WTC11 (cell line): ENCODE data around the gene PAQR8. TPM values are rescaled to one million over a fixed set of nuclear protein-coding genes. Genes with fewer than 3 reads are reported as not detected.

Experiments used
- ATAC-seq: fragments of 200-7000 bp; cut with Tn5 transposase; 2 replicates; pipeline ENCODE4 v1.10.0; 2021; ENCODE audit warnings: mild to moderate bottlenecking, moderate library complexity
- CTCF ChIA-PET: fragments of 300-600 bp; sonication (Branson Sonifier 250); formaldehyde crosslinking; loops from one replicate; lab custom pipeline; 2021; ENCODE audit warnings: antibody characterized with exemption; lab: Charles Lee
- POLR2A ChIA-PET: fragments of 350-600 bp; sonication (Branson Sonifier 250); formaldehyde crosslinking; loops from one replicate; lab custom pipeline; 2021; ENCODE audit warnings: antibody characterized with exemption; lab: Charles Lee
- DNase-seq: peaks from one replicate; pipeline ENCODE4 v3.0.0; 2021; ENCODE audit warnings: low spot score
- H3K27ac Mint-ChIP-seq: 2 replicates; pipeline ENCODE4 v1.8.0; 2021; ENCODE audit warnings: mixed read lengths
- H3K27me3 Mint-ChIP-seq: 2 replicates; pipeline ENCODE4 v1.8.0; 2021; ENCODE audit warnings: low read depth, mild to moderate bottlenecking, moderate library complexity, mixed read lengths
- H3K36me3 Mint-ChIP-seq: 2 replicates; pipeline ENCODE4 v1.8.0; 2021; ENCODE audit warnings: mixed read lengths
- H3K4me1 Mint-ChIP-seq: 2 replicates; pipeline ENCODE4 v1.8.0; 2022; ENCODE audit warnings: mixed read lengths
- H3K4me3 Mint-ChIP-seq: 2 replicates; pipeline ENCODE4 v1.8.0; 2021; ENCODE audit warnings: mild to moderate bottlenecking, moderate library complexity, mixed read lengths
- H3K9me3 Mint-ChIP-seq: 2 replicates; pipeline ENCODE4 v1.8.0; 2021; ENCODE audit warnings: mixed read lengths
- CREM ChIP-seq: sonication (generic); formaldehyde crosslinking; IDR thresholded peaks from 2 replicates; pipeline ENCODE4 v1.8.1; 2022; ENCODE audit warnings: mild to moderate bottlenecking, missing genetic modification reagents, moderate library complexity
- ETV6 ChIP-seq: sonication (generic); formaldehyde crosslinking; IDR thresholded peaks from 2 replicates; pipeline ENCODE4 v1.8.1; 2022; ENCODE audit warnings: mild to moderate bottlenecking, missing genetic modification reagents
- FOXK1 ChIP-seq: sonication (generic); formaldehyde crosslinking; IDR thresholded peaks from 2 replicates; pipeline ENCODE4 v1.8.0; 2022; ENCODE audit warnings: mild to moderate bottlenecking, moderate library complexity, missing genetic modification reagents
- MAX ChIP-seq: sonication (generic); formaldehyde crosslinking; IDR thresholded peaks from 2 replicates; pipeline ENCODE4 v1.8.0; 2022; ENCODE audit warnings: mild to moderate bottlenecking, missing genetic modification reagents
- NFE2L1 ChIP-seq: sonication (generic); formaldehyde crosslinking; IDR thresholded peaks from 2 replicates; pipeline ENCODE4 v1.8.1; 2023; ENCODE audit warnings: missing genetic modification reagents
- NFYB ChIP-seq: sonication (generic); formaldehyde crosslinking; conservative IDR thresholded peaks from 2 replicates; pipeline ENCODE4 v1.8.0; 2022; ENCODE audit warnings: low read depth, missing genetic modification reagents
- PRDM15 ChIP-seq: sonication (generic); formaldehyde crosslinking; IDR thresholded peaks from 2 replicates; pipeline ENCODE4 v1.8.0; 2022; ENCODE audit warnings: missing genetic modification reagents
- RELA ChIP-seq: sonication (generic); formaldehyde crosslinking; IDR thresholded peaks from 2 replicates; pipeline ENCODE4 v1.8.1; 2022; ENCODE audit warnings: missing genetic modification reagents, mild to moderate bottlenecking, borderline replicate concordance
- SMAD3 ChIP-seq: sonication (generic); formaldehyde crosslinking; IDR thresholded peaks from 2 replicates; pipeline ENCODE4 v1.8.0; 2022; ENCODE audit warnings: missing genetic modification reagents, mild to moderate bottlenecking, borderline replicate concordance
- SMAD4 ChIP-seq: sonication (generic); formaldehyde crosslinking; IDR thresholded peaks from 2 replicates; pipeline ENCODE4 v1.8.0; 2022; ENCODE audit warnings: mild to moderate bottlenecking, missing genetic modification reagents
- SOX15 ChIP-seq: fragments of 250-450 bp; sonication (Bioruptor Pico); IDR thresholded peaks from 2 replicates; pipeline ENCODE4 v1.9.0; 2021; ENCODE audit warnings: mild to moderate bottlenecking
- SP1 ChIP-seq: sonication (generic); formaldehyde crosslinking; conservative IDR thresholded peaks from 2 replicates; pipeline ENCODE4 v1.8.1; 2022; ENCODE audit warnings: missing genetic modification reagents
- total RNA-seq: library from RNA; stranded (reverse); gene quantifications from 3 replicates; pipeline ENCODE4 v1.2.3, GENCODE V29; 2021
- TF ChIP-seq, protein P1 (sequence below): sonication (generic); formaldehyde crosslinking; IDR thresholded peaks from 2 replicates; pipeline ENCODE4 v1.8.1; 2022; ENCODE audit warnings: missing genetic modification reagents, borderline replicate concordance
- TF ChIP-seq, protein P2 (sequence below): sonication (generic); formaldehyde crosslinking; IDR thresholded peaks from 2 replicates; pipeline ENCODE4 v1.8.1; 2022; ENCODE audit warnings: mild to moderate bottlenecking, moderate library complexity, missing genetic modification reagents
- TF ChIP-seq, protein P3 (sequence below): sonication (generic); formaldehyde crosslinking; IDR thresholded peaks from 2 replicates; pipeline ENCODE4 v1.8.0; 2022; ENCODE audit warnings: mild to moderate bottlenecking, missing genetic modification reagents

PAQR8 gene
- total RNA-seq, 1 experiment from 2014 or later, result 11.1 TPM

DNA sequence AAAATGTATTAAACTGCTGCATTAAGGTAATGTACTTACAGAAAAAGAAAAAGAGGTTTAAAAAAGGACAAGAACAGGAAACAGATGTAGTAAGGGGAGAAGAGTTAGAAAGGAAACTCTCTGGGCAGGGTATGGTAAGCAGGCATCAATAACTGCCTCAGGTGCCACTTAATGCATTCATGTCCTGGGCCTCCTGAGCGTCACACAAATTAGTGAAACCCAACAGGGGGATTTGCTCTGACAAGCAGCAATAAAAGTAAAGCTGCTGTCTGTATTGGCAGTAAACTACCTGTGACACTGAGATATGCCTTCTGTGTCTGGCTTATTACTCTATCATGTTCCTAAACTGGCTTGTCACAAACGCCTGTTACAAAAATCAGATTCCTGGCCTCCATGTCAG lies 56.7 kb downstream of the PAQR8 start:
- DNase-seq (no peak), ATAC-seq (no peak)
- POLR2A ChIA-PET, result interaction anchor here (0.6 to 1.2 kb wide), 3 partner anchors 134 to 239 kb away, joined by 3 to 4 read pairs (median 3); partner anchors contain the start of gene MCM3
- H3K27ac Mint-ChIP-seq, result no peak overlapping the region
- CTCF ChIA-PET, result interaction anchor here (0.7 to 3.1 kb wide), 11 partner anchors 11 to 257 kb away, joined by 3 to 20 read pairs (median 7); no protein-coding TSS in a partner anchor
- H3K9me3 Mint-ChIP-seq, result no peaks in the 10 kb centered on the region
- H3K27me3 Mint-ChIP-seq, result no peaks in the 10 kb centered on the region
- TF ChIP-seq SOX15, result no peak
- TF ChIP-seq CREM, result no peak
- H3K36me3 Mint-ChIP-seq, result no peaks in the 10 kb centered on the region
- H3K4me1 Mint-ChIP-seq, result peaks cover 10% of the 10 kb centered on the region
- H3K4me3 Mint-ChIP-seq, result no peak overlapping the region

GRCh38 chr6:52419809-52420667 lies 58.1 kb downstream of the PAQR8 start, which contains the start of gene EFHC1:
Gene EFHC1, plus strand, starts transcription at chr6:52420342. Its CDS starts 69 bp downstream, at chr6:52420411.
- H3K36me3 Mint-ChIP-seq, result no peaks in the 10 kb centered on the region
- DNase-seq, result peak; percentile 97
- peaks cover 17% of the 10 kb centered on the region for H3K4me1 Mint-ChIP-seq
- H3K27ac Mint-ChIP-seq, result peak within 1 kb of the TSS; percentile 96
- no peaks in the 10 kb centered on the region for H3K27me3 Mint-ChIP-seq
- POLR2A ChIA-PET, result interaction anchor here (0.6 to 1.8 kb wide), 6 partner anchors 135 to 157 kb away, joined by 3 to 5 read pairs (median 4); partner anchors contain the start of genes MCM3 and TRAM2
- peak; percentile 85 for ATAC-seq
- no peaks in the 10 kb centered on the region for H3K9me3 Mint-ChIP-seq
- no peak for TF ChIP-seq RELA
- TF ChIP-seq ETV6 (CRISPR knock-in tag), result peak; percentile 91
- peak; percentile 95 for TF ChIP-seq SP1 (CRISPR knock-in tag)
- TF ChIP-seq FOXK1 (CRISPR knock-in tag), result peak; percentile 86
- TF ChIP-seq SMAD4 (CRISPR knock-in tag), result no peak
- peak; percentile 14; the same call in 1 of the 2 replicates for TF ChIP-seq PRDM15
- no peak for TF ChIP-seq NFYB
- TF ChIP-seq SMAD3 (CRISPR knock-in tag), result 0 out of 2 replicates have a peak, but pooled peaks have one; percentile 47
- peak; percentile 55; the same call in 1 of the 2 replicates for TF ChIP-seq MAX (CRISPR knock-in tag)
- TF ChIP-seq, protein P1, sequence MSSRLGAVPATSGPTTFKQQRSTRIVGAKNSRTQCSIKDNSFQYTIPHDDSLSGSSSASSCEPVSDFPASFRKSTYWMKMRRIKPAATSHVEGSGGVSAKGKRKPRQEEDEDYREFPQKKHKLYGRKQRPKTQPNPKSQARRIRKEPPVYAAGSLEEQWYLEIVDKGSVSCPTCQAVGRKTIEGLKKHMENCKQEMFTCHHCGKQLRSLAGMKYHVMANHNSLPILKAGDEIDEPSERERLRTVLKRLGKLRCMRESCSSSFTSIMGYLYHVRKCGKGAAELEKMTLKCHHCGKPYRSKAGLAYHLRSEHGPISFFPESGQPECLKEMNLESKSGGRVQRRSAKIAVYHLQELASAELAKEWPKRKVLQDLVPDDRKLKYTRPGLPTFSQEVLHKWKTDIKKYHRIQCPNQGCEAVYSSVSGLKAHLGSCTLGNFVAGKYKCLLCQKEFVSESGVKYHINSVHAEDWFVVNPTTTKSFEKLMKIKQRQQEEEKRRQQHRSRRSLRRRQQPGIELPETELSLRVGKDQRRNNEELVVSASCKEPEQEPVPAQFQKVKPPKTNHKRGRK (CRISPR knock-in tag), result peak; percentile 86; the same call in 1 of the 2 replicates
- TF ChIP-seq, protein P2, sequence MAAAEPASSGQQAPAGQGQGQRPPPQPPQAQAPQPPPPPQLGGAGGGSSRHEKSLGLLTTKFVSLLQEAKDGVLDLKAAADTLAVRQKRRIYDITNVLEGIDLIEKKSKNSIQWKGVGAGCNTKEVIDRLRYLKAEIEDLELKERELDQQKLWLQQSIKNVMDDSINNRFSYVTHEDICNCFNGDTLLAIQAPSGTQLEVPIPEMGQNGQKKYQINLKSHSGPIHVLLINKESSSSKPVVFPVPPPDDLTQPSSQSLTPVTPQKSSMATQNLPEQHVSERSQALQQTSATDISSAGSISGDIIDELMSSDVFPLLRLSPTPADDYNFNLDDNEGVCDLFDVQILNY (CRISPR knock-in tag), result peak; percentile 91
- no peak for TF ChIP-seq NFE2L1 (CRISPR knock-in tag)
- TF ChIP-seq, protein P3, sequence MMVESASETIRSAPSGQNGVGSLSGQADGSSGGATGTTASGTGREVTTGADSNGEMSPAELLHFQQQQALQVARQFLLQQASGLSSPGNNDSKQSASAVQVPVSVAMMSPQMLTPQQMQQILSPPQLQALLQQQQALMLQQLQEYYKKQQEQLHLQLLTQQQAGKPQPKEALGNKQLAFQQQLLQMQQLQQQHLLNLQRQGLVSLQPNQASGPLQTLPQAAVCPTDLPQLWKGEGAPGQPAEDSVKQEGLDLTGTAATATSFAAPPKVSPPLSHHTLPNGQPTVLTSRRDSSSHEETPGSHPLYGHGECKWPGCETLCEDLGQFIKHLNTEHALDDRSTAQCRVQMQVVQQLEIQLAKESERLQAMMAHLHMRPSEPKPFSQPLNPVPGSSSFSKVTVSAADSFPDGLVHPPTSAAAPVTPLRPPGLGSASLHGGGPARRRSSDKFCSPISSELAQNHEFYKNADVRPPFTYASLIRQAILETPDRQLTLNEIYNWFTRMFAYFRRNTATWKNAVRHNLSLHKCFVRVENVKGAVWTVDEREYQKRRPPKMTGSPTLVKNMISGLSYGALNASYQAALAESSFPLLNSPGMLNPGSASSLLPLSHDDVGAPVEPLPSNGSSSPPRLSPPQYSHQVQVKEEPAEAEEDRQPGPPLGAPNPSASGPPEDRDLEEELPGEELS (CRISPR knock-in tag), result peak; percentile 69; the same call in 1 of the 2 replicates
- no peak within 1 kb of the TSS for H3K4me3 Mint-ChIP-seq
- CTCF ChIA-PET, result interaction anchor here (0.7 to 3.1 kb wide), 15 partner anchors 12 to 256 kb away, joined by 3 to 20 read pairs (median 5); no protein-coding TSS in a partner anchor
